H9 (cell line): ENCODE data around the gene TMEM219. TPM values are rescaled to one million over a fixed set of nuclear protein-coding genes. Genes with fewer than 3 reads are reported as not detected.

Source experiments
- DNase-seq: peaks from one replicate; pipeline ENCODE4 v3.0.0-alpha.2; 2017
- H2AFZ ChIP-seq: one replicate; pipeline ENCODE4 v1.6.1; 2013; ENCODE audit warnings: mild to moderate bottlenecking, low read length, control low read depth, moderate library complexity
- H2AK5ac ChIP-seq: 2 replicates; pipeline ENCODE4 v1.6.1; 2013; ENCODE audit warnings: low read length, control low read depth, mixed read lengths; ENCODE audit not compliant: insufficient read length
- H2BK120ac ChIP-seq: one replicate; pipeline ENCODE4 v1.6.1; 2013; ENCODE audit warnings: low read depth, mild to moderate bottlenecking, low read length, control low read depth, inconsistent platforms; ENCODE audit not compliant: poor library complexity, severe bottlenecking
- H2BK12ac ChIP-seq: 2 replicates; pipeline ENCODE4 v1.6.1; 2013; ENCODE audit warnings: low read length, control low read depth, mixed read lengths, low read depth; ENCODE audit not compliant: insufficient read length
- H2BK15ac ChIP-seq: 2 replicates; pipeline ENCODE4 v1.6.1; 2013; ENCODE audit warnings: low read depth, low read length, control low read depth
- H2BK20ac ChIP-seq: one replicate; pipeline ENCODE4 v1.6.1; 2013; ENCODE audit warnings: low read depth, mild to moderate bottlenecking, low read length, control low read depth, inconsistent platforms; ENCODE audit not compliant: poor library complexity, severe bottlenecking
- H2BK5ac ChIP-seq: 2 replicates; pipeline ENCODE4 v1.6.1; 2013; ENCODE audit warnings: low read length, control low read depth, mixed read lengths; ENCODE audit not compliant: insufficient read length
- H3K14ac ChIP-seq: 2 replicates; pipeline ENCODE4 v1.6.1; 2013; ENCODE audit warnings: low read length, control low read depth; ENCODE audit not compliant: insufficient read depth
- H3K18ac ChIP-seq: 2 replicates; pipeline ENCODE4 v1.6.1; 2013; ENCODE audit warnings: low read depth, mild to moderate bottlenecking, mixed read lengths, low read length, control low read depth; ENCODE audit not compliant: insufficient read length
- H3K23ac ChIP-seq: 2 replicates; pipeline ENCODE4 v1.6.1; 2013; ENCODE audit warnings: low read length, control low read depth, mixed read lengths, low read depth; ENCODE audit not compliant: insufficient read length
- H3K23me2 ChIP-seq: 2 replicates; pipeline ENCODE4 v1.6.1; 2013; ENCODE audit warnings: low read depth, mild to moderate bottlenecking, mixed read lengths, low read length, control low read depth; ENCODE audit not compliant: insufficient read length, poor library complexity, severe bottlenecking
- H3K27ac ChIP-seq: 2 replicates; pipeline ENCODE4 v1.5.1; 2013; ENCODE audit warnings: low read length, control low read depth, mixed read lengths, low read depth; ENCODE audit not compliant: insufficient read length
- H3K27me3 ChIP-seq: 2 replicates; pipeline ENCODE4 v1.6.1; 2013; ENCODE audit warnings: low read length, control low read depth, inconsistent platforms; ENCODE audit not compliant: insufficient read depth
- H3K4ac ChIP-seq: 2 replicates; pipeline ENCODE4 v1.6.1; 2013; ENCODE audit warnings: low read depth, mild to moderate bottlenecking, control low read depth, inconsistent platforms, low read length, moderate library complexity
- H3K4me1 ChIP-seq: 2 replicates; pipeline ENCODE4 v1.6.1; 2013; ENCODE audit warnings: low read length, control low read depth, inconsistent platforms; ENCODE audit not compliant: insufficient read depth
- H3K4me2 ChIP-seq: 2 replicates; pipeline ENCODE4 v1.6.1; 2013; ENCODE audit warnings: low read length, control low read depth, mixed read lengths; ENCODE audit not compliant: insufficient read length, insufficient read depth
- H3K56ac ChIP-seq: 2 replicates; pipeline ENCODE4 v1.6.1; 2013; ENCODE audit warnings: low read depth, mild to moderate bottlenecking, mixed read lengths, low read length, control low read depth; ENCODE audit not compliant: insufficient read length
- H3K79me1 ChIP-seq: 2 replicates; pipeline ENCODE4 v1.6.1; 2013; ENCODE audit warnings: low read depth, mild to moderate bottlenecking, moderate library complexity, low read length, control low read depth, inconsistent platforms; ENCODE audit not compliant: insufficient read depth, poor library complexity, severe bottlenecking
- H3K79me2 ChIP-seq: 2 replicates; pipeline ENCODE4 v1.6.1; 2013; ENCODE audit warnings: low read length, control low read depth, inconsistent platforms; ENCODE audit not compliant: insufficient read depth
- H3K9ac ChIP-seq: 2 replicates; pipeline ENCODE4 v1.6.1; 2013; ENCODE audit warnings: low read length, control low read depth, mixed read lengths; ENCODE audit not compliant: insufficient read length; ENCODE audit errors: extremely low read depth
- H3K9me3 ChIP-seq: one replicate; pipeline ENCODE4 v1.6.1; 2013; ENCODE audit warnings: low read depth, low read length, inconsistent platforms; ENCODE audit not compliant: control insufficient read depth
- H3T11ph ChIP-seq: one replicate; pipeline ENCODE4 v1.6.1; 2013; ENCODE audit warnings: mild to moderate bottlenecking, low read length, control low read depth, inconsistent platforms
- H4K20me1 ChIP-seq: one replicate; pipeline ENCODE4 v1.6.1; 2013; ENCODE audit not compliant: control insufficient read depth, insufficient read length, insufficient read depth
- H4K5ac ChIP-seq: 2 replicates; pipeline ENCODE4 v1.6.1; 2013; ENCODE audit warnings: low read depth, mild to moderate bottlenecking, mixed read lengths, low read length, control low read depth; ENCODE audit not compliant: insufficient read length
- H4K8ac ChIP-seq: replicated peaks from 2 replicates; pipeline ENCODE4 v1.6.1; 2013; ENCODE audit warnings: low read length, control low read depth, mixed read lengths, low read depth; ENCODE audit not compliant: insufficient read length
- H4K91ac ChIP-seq: 2 replicates; pipeline ENCODE4 v1.6.1; 2013; ENCODE audit warnings: low read depth, mild to moderate bottlenecking, moderate library complexity, mixed read lengths, low read length, control low read depth; ENCODE audit not compliant: insufficient read length
- H3K27ac Mint-ChIP-seq, 3 experiments: 2 replicates in 2 of 3; 3 replicates in 1 of 3; pipeline ENCODE4 v1.8.0; 2020 to 2021; ENCODE audit warnings: mixed read lengths in 3 of 3, mild to moderate bottlenecking in 1 of 3, moderate library complexity in 1 of 3
- H3K27me3 Mint-ChIP-seq: 2 replicates; pipeline ENCODE4 v1.8.0; 2021; ENCODE audit warnings: low read depth, mild to moderate bottlenecking, moderate library complexity, mixed read lengths
- H3K36me3 Mint-ChIP-seq, 3 experiments: 2 replicates in 2 of 3; 3 replicates in 1 of 3; pipeline ENCODE4 v1.8.0; 2020 to 2021; ENCODE audit warnings: low read depth in 3 of 3, mixed read lengths in 3 of 3; ENCODE audit not compliant: insufficient read depth in 1 of 3
- H3K4me1 Mint-ChIP-seq, 2 experiments: 2 replicates each; pipeline ENCODE4 v1.8.0; 2020; ENCODE audit warnings: mixed read lengths in 2 of 2
- H3K4me3 Mint-ChIP-seq, 2 experiments: 2 replicates in 1 of 2; 3 replicates in 1 of 2; pipeline ENCODE4 v1.8.0; 2020 to 2021; ENCODE audit warnings: mild to moderate bottlenecking in 2 of 2, mixed read lengths in 2 of 2, moderate library complexity in 1 of 2
- H3K9me3 Mint-ChIP-seq, 2 experiments: 2 replicates in 1 of 2; 3 replicates in 1 of 2; pipeline ENCODE4 v1.8.0; 2020; ENCODE audit warnings: mild to moderate bottlenecking in 2 of 2, mixed read lengths in 2 of 2, moderate library complexity in 1 of 2
- WGBS: extraction: QIAGEN DNeasy Blood & Tissue Kit; methylation state at CpG from one replicate; pipeline ENCODE4 v1.1.7; 2013; ENCODE audit warnings: missing lambda C conversion rate, low lambda C conversion rate, mixed read lengths; ENCODE audit not compliant: insufficient read length; ENCODE audit errors: extremely low coverage; 5-methylcytosine and 5-hydroxymethylcytosine counted together
- total RNA-seq: library from RNA; stranded (reverse); gene quantifications from 2 replicates; pipeline ENCODE4 v1.2.1, GENCODE V29; 2021
- TF ChIP-seq, protein P1 (sequence below): fragments of 200-600 bp; sonication (generic); conservative IDR thresholded peaks from 3 replicates; pipeline ENCODE4 v1.8.0; 2021; ENCODE audit warnings: antibody characterized with exemption, mild to moderate bottlenecking

TMEM219 gene
- total RNA-seq, 1 experiment from 2014 or later: 89.1 TPM

DNA sequence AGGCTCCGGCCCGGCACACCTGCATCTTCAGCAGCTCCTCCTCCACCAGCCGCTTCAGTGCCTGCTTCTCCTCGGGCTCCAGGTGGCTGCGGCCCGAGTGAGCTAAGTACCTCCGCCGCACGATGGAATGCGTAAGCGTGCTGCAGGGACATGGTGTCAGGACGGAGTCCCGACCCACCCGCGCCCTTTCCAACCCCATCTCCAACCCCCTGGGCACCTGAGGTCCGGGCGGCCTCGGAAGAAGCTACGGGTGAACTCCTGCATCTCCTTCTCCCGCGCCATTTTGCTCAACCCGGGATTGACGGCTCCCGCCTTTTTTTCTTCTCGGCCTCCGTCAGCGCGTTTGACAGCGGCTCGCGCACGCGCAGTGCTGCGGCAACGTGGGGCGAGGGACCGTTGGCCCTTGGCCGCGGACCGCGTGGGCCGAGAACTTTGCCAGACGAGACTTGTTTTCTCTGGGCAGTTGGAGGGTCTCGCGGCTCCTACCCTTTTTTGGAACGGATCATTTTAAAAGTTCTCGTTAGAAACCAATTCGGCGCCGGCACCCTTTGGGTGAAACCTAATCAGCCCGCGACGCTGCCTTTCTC lies 33.5 kb downstream of the TMEM219 start, which contains the start of gene HIRIP3:
Gene HIRIP3, minus strand, starts transcription at position 294 of the 587 bp plus-strand sequence. Its CDS starts 12 bp downstream, at position 282.
- no CpG with 5 or more reads among the region's 53 CpGs for WGBS
- H3K56ac ChIP-seq: no peak within 1 kb of the TSS
- H3K18ac ChIP-seq: peak within 1 kb of the TSS; percentile 78
- peak within 1 kb of the TSS; percentile 91 to 99 (median 96) for H3K27ac Mint-ChIP-seq
- H3T11ph ChIP-seq: no peak within 1 kb of the TSS
- H2AFZ ChIP-seq: peak within 1 kb of the TSS; percentile 66
- H2BK5ac ChIP-seq: no peak within 1 kb of the TSS
- TF ChIP-seq, protein P1, sequence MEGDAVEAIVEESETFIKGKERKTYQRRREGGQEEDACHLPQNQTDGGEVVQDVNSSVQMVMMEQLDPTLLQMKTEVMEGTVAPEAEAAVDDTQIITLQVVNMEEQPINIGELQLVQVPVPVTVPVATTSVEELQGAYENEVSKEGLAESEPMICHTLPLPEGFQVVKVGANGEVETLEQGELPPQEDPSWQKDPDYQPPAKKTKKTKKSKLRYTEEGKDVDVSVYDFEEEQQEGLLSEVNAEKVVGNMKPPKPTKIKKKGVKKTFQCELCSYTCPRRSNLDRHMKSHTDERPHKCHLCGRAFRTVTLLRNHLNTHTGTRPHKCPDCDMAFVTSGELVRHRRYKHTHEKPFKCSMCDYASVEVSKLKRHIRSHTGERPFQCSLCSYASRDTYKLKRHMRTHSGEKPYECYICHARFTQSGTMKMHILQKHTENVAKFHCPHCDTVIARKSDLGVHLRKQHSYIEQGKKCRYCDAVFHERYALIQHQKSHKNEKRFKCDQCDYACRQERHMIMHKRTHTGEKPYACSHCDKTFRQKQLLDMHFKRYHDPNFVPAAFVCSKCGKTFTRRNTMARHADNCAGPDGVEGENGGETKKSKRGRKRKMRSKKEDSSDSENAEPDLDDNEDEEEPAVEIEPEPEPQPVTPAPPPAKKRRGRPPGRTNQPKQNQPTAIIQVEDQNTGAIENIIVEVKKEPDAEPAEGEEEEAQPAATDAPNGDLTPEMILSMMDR: no peak
- peak; percentile 86 for DNase-seq
- no peaks in the 10 kb centered on the region; the same call in 1 of the 2 replicates for H3K27me3 Mint-ChIP-seq
- peaks cover 9% of the 10 kb centered on the region for H3K23me2 ChIP-seq
- peak within 1 kb of the TSS; percentile 97 to 98 for H3K4me3 Mint-ChIP-seq
- H2AK5ac ChIP-seq: no peak within 1 kb of the TSS
- no peaks in the 10 kb centered on the region for H4K20me1 ChIP-seq
- H3K27ac ChIP-seq: no peak within 1 kb of the TSS
- H3K14ac ChIP-seq: peak within 1 kb of the TSS; percentile 79
- peaks cover 13 to 53% (median 27%) of the 10 kb centered on the region in 3 experiments for H3K36me3 Mint-ChIP-seq
- no peak within 1 kb of the TSS for H2BK120ac ChIP-seq
- H3K4me1 Mint-ChIP-seq: peaks cover 15 to 25% of the 10 kb centered on the region in 2 experiments
- no peak within 1 kb of the TSS for H4K8ac ChIP-seq
- peak within 1 kb of the TSS; percentile 82 for H3K9ac ChIP-seq
- H3K9me3 Mint-ChIP-seq: no peaks in the 10 kb centered on the region; a peak in 1 of 5 replicates
- no peak within 1 kb of the TSS for H2BK20ac ChIP-seq
- H3K23ac ChIP-seq: no peak within 1 kb of the TSS
- no peaks in the 10 kb centered on the region for H3K79me1 ChIP-seq
- H4K91ac ChIP-seq: no peak within 1 kb of the TSS
- H3K4me1 ChIP-seq: no peaks in the 10 kb centered on the region
- no peaks in the 10 kb centered on the region; the same call in 1 of the 2 replicates for H3K79me2 ChIP-seq
- no peak within 1 kb of the TSS for H4K5ac ChIP-seq
- peak within 1 kb of the TSS; percentile 92 for H3K4me2 ChIP-seq
- no peak within 1 kb of the TSS for H2BK12ac ChIP-seq
- no peaks in the 10 kb centered on the region for H3K9me3 ChIP-seq
- no peak within 1 kb of the TSS for H3K4ac ChIP-seq
- no peak within 1 kb of the TSS for H2BK15ac ChIP-seq
- H3K27me3 ChIP-seq: no peaks in the 10 kb centered on the region
